Urinary bladder (tissue), 4 donors: ENCODE measurements around the gene KISS1. TPM values are rescaled to one million over a fixed set of nuclear protein-coding genes. Genes with fewer than 3 reads are reported as not detected.

Experiments used
- DNase-seq: peaks from one replicate; pipeline ENCODE4 v3.0.0-alpha.2; 2015; ENCODE audit errors: extremely low spot score
- H3K27ac ChIP-seq: one replicate; pipeline ENCODE4 v1.5.1; 2013; ENCODE audit warnings: low read depth, mild to moderate bottlenecking, moderate library complexity
- H3K36me3 ChIP-seq: one replicate; pipeline ENCODE4 v1.6.1; 2013; ENCODE audit warnings: mild to moderate bottlenecking, moderate library complexity; ENCODE audit not compliant: insufficient read depth
- H3K4me1 ChIP-seq: one replicate; pipeline ENCODE4 v1.6.1; 2013; ENCODE audit warnings: mild to moderate bottlenecking, moderate library complexity; ENCODE audit not compliant: insufficient read depth
- H3K4me3 ChIP-seq: one replicate; pipeline ENCODE4 v1.5.1; 2013; ENCODE audit warnings: low read depth, low read length
- WGBS: extraction: QIAGEN DNeasy Blood & Tissue Kit; methylation state at CpG from one replicate; pipeline ENCODE4 v1.1.7; 2013; 5-methylcytosine and 5-hydroxymethylcytosine counted together
- polyA plus RNA-seq: library from polyadenylated mRNA; stranded (reverse); fragments of 200-250 nt; gene quantifications from one replicate; pipeline ENCODE4 v1.2.3, GENCODE V29; 2013
- total RNA-seq: library from RNA; depleted of rRNA; stranded (reverse); fragments of >200 nt; gene quantifications from one replicate; pipeline ENCODE4 v1.2.3, GENCODE V29; 2014
- donor health status: healthy with polysubstance abuse.
- donor health status: healthy.

Gene KISS1
- total and polyA plus RNA-seq, 2 donors: 1.3 TPM; not detected in 1

- H3K4me3 ChIP-seq: no peak overlapping the region
- WGBS: 83% methylated on average over 16 of the region's 16 CpGs
- peak; percentile 50 for DNase-seq
These were observed 29.8 kb upstream of the KISS1 start for GRCh38 chr1:204225841-204226735.

GRCh38 chr1:204224655-204225054 lies 28.4 kb upstream of the KISS1 start:
- H3K4me1 ChIP-seq: no peaks in the 10 kb centered on the region
- 78% methylated on average over 8 of the region's 8 CpGs for WGBS
- no peak overlapping the region for H3K4me3 ChIP-seq
- no peak overlapping the region for H3K27ac ChIP-seq
- no peaks in the 10 kb centered on the region for H3K36me3 ChIP-seq
- DNase-seq: no peak

More at GRCh38 chr1:204225841-204226735, 29.8 kb upstream of the KISS1 start:
- peak overlapping the region; percentile 44 for H3K27ac ChIP-seq
- H3K4me1 ChIP-seq: no peaks in the 10 kb centered on the region
- H3K36me3 ChIP-seq: peaks cover 2% of the 10 kb centered on the region

GRCh38 chr1:204223129-204223860 lies 27.0 kb upstream of the KISS1 start:
- Histone ChIP-seq H3K4me1 (no peaks in the 10 kb centered on the region), H3K4me3 (no peak overlapping the region), H3K27ac (no peak overlapping the region), H3K36me3 (no peaks in the 10 kb centered on the region)
- 81% methylated on average over 17 of the region's 17 CpGs for WGBS
- DNase-seq: no peak

- H3K27ac ChIP-seq: no peak overlapping the region
- WGBS: 85% methylated on average over 3 of the region's 3 CpGs
- no peak for DNase-seq
- H3K36me3 ChIP-seq: no peaks in the 10 kb centered on the region
- no peaks in the 10 kb centered on the region for H3K4me1 ChIP-seq
- no peak overlapping the region for H3K4me3 ChIP-seq
These were observed 26.4 kb upstream of the KISS1 start for GRCh38 chr1:204222764-204223055.

GRCh38 chr1:204222006-204222763 lies 25.9 kb upstream of the KISS1 start:
- Histone ChIP-seq H3K27ac (no peak overlapping the region), H3K4me1 (no peaks in the 10 kb centered on the region), H3K4me3 (no peak overlapping the region), H3K36me3 (no peaks in the 10 kb centered on the region)
- 87% methylated on average over 8 of the region's 8 CpGs for WGBS
- DNase-seq: no peak

- no peak overlapping the region for H3K4me3 ChIP-seq
- 86% methylated on average over 11 of the region's 11 CpGs for WGBS
- DNase-seq: no peak
These were observed 25.0 kb upstream of the KISS1 start for GRCh38 chr1:204221271-204221670.

GRCh38 chr1:204219971-204220616 lies 23.8 kb upstream of the KISS1 start:
- DNase-seq: no peak
- H3K27ac ChIP-seq: no peak overlapping the region
- H3K4me3 ChIP-seq: no peak overlapping the region
- no peaks in the 10 kb centered on the region for H3K36me3 ChIP-seq
- H3K4me1 ChIP-seq: no peaks in the 10 kb centered on the region
- 77% methylated on average over 10 of the region's 10 CpGs for WGBS

More at GRCh38 chr1:204221271-204221670, 25.0 kb upstream of the KISS1 start:
- no peaks in the 10 kb centered on the region for H3K4me1 ChIP-seq
- no peaks in the 10 kb centered on the region for H3K36me3 ChIP-seq
- no peak overlapping the region for H3K27ac ChIP-seq

- no peaks in the 10 kb centered on the region for H3K4me1 ChIP-seq
- DNase-seq: no peak
- 59% methylated on average over 2 of the region's 2 CpGs for WGBS
- no peaks in the 10 kb centered on the region for H3K36me3 ChIP-seq
- H3K27ac ChIP-seq: no peak overlapping the region
- no peak overlapping the region for H3K4me3 ChIP-seq
These were observed 22.3 kb upstream of the KISS1 start for GRCh38 chr1:204218552-204218951.

GRCh38 chr1:204217648-204218000 lies 21.3 kb upstream of the KISS1 start:
- H3K27ac ChIP-seq: no peak overlapping the region
- 60% methylated on average over 4 of the region's 4 CpGs for WGBS
- H3K4me1 ChIP-seq: no peaks in the 10 kb centered on the region
- H3K4me3 ChIP-seq: no peak overlapping the region
- H3K36me3 ChIP-seq: no peaks in the 10 kb centered on the region
- DNase-seq: no peak

GRCh38 chr1:204216880-204217647 lies 20.8 kb upstream of the KISS1 start:
- WGBS: 80% methylated on average over 11 of the region's 11 CpGs
- Histone ChIP-seq H3K36me3 (no peaks in the 10 kb centered on the region), H3K4me3 (no peak overlapping the region), H3K27ac (no peak overlapping the region), H3K4me1 (no peaks in the 10 kb centered on the region)
- no peak for DNase-seq

GRCh38 chr1:204216236-204216635 lies 19.9 kb upstream of the KISS1 start:
- H3K36me3 ChIP-seq: no peaks in the 10 kb centered on the region
- no peak overlapping the region for H3K4me3 ChIP-seq
- no peak overlapping the region for H3K27ac ChIP-seq
- 84% methylated on average over 4 of the region's 4 CpGs for WGBS
- H3K4me1 ChIP-seq: no peaks in the 10 kb centered on the region
- DNase-seq: no peak

GRCh38 chr1:204213668-204214662 lies 17.7 kb upstream of the KISS1 start, which contains the start of gene GOLT1A:
GOLT1A (minus strand) TSS chr1:204213988; CDS start chr1:204213906, 82 bp downstream.
- 13% methylated on average over 41 of the region's 41 CpGs for WGBS
- H3K36me3 ChIP-seq: no peaks in the 10 kb centered on the region
- peak; percentile 48 for DNase-seq
- H3K27ac ChIP-seq: no peak within 1 kb of the TSS
- no peak within 1 kb of the TSS for H3K4me3 ChIP-seq
- H3K4me1 ChIP-seq: no peaks in the 10 kb centered on the region
